Measurements from ENCODE around the gene VTI1B. TPM values are rescaled to one million over a fixed set of nuclear protein-coding genes. Genes with fewer than 3 reads are reported as not detected.
A peak's percentile ranks its signal among the peaks of the same experiment; 100 is the strongest.

The VTI1B gene
- total RNA-seq, 1 experiment from 2014 or later = 35.3 TPM

DNA sequence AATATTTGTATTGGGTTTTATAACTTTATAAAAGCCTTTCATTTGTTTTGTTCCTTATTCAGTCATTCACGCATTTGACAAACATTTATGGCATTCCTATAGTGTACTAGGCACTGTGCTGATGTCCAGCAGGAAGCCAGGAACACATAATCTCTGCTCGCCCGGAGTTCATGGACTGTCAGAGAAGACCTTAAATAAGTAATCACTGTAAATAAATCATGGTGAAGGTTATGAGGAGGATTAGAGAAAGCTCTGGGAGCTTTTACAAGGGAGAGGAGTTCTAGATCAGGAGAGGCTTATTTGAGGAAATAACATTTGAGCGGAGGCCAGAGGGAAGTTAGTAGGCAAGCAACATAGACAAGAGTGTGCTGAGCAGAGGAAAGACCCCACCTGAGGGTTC, 22.6 kb upstream of the VTI1B start:
- no peaks in the 10 kb centered on the region for H3K27me3 ChIP-seq
- H3K4me1 ChIP-seq = no peaks in the 10 kb centered on the region
- H3K9me3 ChIP-seq (replicated peaks) = no peaks in the 10 kb centered on the region
- DNase-seq = no peak
- H3K4me3 ChIP-seq = no peak overlapping the region
- H3K27ac ChIP-seq = no peak overlapping the region
- H3K36me3 ChIP-seq = peaks cover 10% of the 10 kb centered on the region

- Histone ChIP-seq H3K4me1 (no peaks in the 10 kb centered on the region), H3K27ac (peak within 1 kb of the TSS; percentile 59), H3K9me3 (replicated peaks) (no peaks in the 10 kb centered on the region), H3K27me3 (no peaks in the 10 kb centered on the region), H3K4me3 (peak within 1 kb of the TSS; percentile 68), H3K36me3 (peaks cover 26% of the 10 kb centered on the region)
- peak; percentile 89 to 92 for DNase-seq
Measured at GRCh38 chr14:67695394-67695949, 21.0 kb upstream of the VTI1B start, which contains the start of gene RDH11. Gene RDH11 (minus strand): TSS chr14:67695764. CDS start chr14:67695703, 61 bp downstream.

- Histone ChIP-seq H3K27ac (peak overlapping the region; percentile 59), H3K36me3 (peaks cover 31% of the 10 kb centered on the region), H3K4me1 (no peaks in the 10 kb centered on the region), H3K9me3 (replicated peaks) (no peaks in the 10 kb centered on the region), H3K4me3 (peak overlapping the region; percentile 68), H3K27me3 (no peaks in the 10 kb centered on the region)
- DNase-seq = peak; percentile 67 to 74
Measured at GRCh38 chr14:67694791-67695393, 20.5 kb upstream of the VTI1B start.

- Histone ChIP-seq H3K4me3 (no peak overlapping the region), H3K27ac (no peak overlapping the region), H3K27me3 (no peaks in the 10 kb centered on the region), H3K9me3 (replicated peaks) (no peaks in the 10 kb centered on the region), H3K36me3 (peaks cover 63% of the 10 kb centered on the region), H3K4me1 (no peaks in the 10 kb centered on the region)
- no peak for DNase-seq
Measured at GRCh38 chr14:67690011-67690410, 15.6 kb upstream of the VTI1B start.

- no peak overlapping the region for H3K4me3 ChIP-seq
- H3K9me3 ChIP-seq (replicated peaks) = no peaks in the 10 kb centered on the region
- DNase-seq = no peak
- H3K36me3 ChIP-seq = peaks cover 70% of the 10 kb centered on the region
- H3K4me1 ChIP-seq = no peaks in the 10 kb centered on the region
- H3K27ac ChIP-seq = no peak overlapping the region
- no peaks in the 10 kb centered on the region for H3K27me3 ChIP-seq
Measured at GRCh38 chr14:67683842-67684241, 9.4 kb upstream of the VTI1B start.

- H3K9me3 ChIP-seq (replicated peaks) = no peaks in the 10 kb centered on the region
- no peaks in the 10 kb centered on the region for H3K27me3 ChIP-seq
- H3K4me1 ChIP-seq = no peaks in the 10 kb centered on the region
- H3K4me3 ChIP-seq = no peak overlapping the region
- H3K27ac ChIP-seq = no peak overlapping the region
- no peak for DNase-seq
- H3K36me3 ChIP-seq = peaks cover 69% of the 10 kb centered on the region
Measured at GRCh38 chr14:67680941-67681340, 6.5 kb upstream of the VTI1B start.

DNA sequence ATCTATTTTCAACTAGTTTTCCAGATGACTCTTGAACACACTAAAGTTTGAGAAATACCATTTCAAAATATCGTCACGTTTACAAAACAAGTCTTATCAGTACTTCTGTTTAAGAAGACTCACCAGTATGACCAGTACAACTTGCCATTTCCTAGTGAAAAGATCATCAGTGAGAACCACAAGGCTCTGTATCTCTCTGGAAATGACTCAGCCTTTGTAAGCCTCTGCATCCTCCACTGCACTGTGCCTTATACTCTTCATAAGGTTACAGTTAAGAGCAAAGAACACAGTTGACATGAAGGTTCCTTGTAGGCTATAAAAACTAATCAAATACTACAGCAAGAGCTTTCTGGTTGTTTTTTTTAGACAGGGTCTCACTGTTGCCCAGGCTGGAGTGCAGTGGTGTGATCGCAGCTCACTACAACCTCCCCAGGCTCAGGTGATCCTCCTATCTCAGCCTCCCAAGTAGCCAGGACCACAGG, 5.7 kb upstream of the VTI1B start:
- H3K27ac ChIP-seq = no peak overlapping the region
- H3K27me3 ChIP-seq = no peaks in the 10 kb centered on the region
- no peak overlapping the region for H3K4me3 ChIP-seq
- H3K4me1 ChIP-seq = no peaks in the 10 kb centered on the region
- DNase-seq = no peak
- peaks cover 65% of the 10 kb centered on the region for H3K36me3 ChIP-seq
- H3K9me3 ChIP-seq (replicated peaks) = no peaks in the 10 kb centered on the region

GRCh38 chr14:67679006-67679405, 4.6 kb upstream of the VTI1B start:
- Histone ChIP-seq H3K4me3 (no peak overlapping the region), H3K27ac (no peak overlapping the region), H3K36me3 (peaks cover 55% of the 10 kb centered on the region), H3K4me1 (no peaks in the 10 kb centered on the region), H3K27me3 (no peaks in the 10 kb centered on the region), H3K9me3 (replicated peaks) (no peaks in the 10 kb centered on the region)
- no peak for DNase-seq

- H3K9me3 ChIP-seq (replicated peaks) = no peaks in the 10 kb centered on the region
- H3K4me3 ChIP-seq = peak overlapping the region; percentile 81
- no peaks in the 10 kb centered on the region; the same call in 1 of the 2 replicates for H3K4me1 ChIP-seq
- peak overlapping the region; percentile 94 for H3K27ac ChIP-seq
- H3K36me3 ChIP-seq = peaks cover 22% of the 10 kb centered on the region
- no peak for DNase-seq
- no peaks in the 10 kb centered on the region for H3K27me3 ChIP-seq
Measured at GRCh38 chr14:67675219-67675582, 769 bp upstream of the VTI1B start.

GRCh38 chr14:67674139-67674479, 323 bp downstream of the VTI1B start:
- no peaks in the 10 kb centered on the region; the same call in 1 of the 2 replicates for H3K4me1 ChIP-seq
- peak; percentile 78 to 82 for DNase-seq
- H3K36me3 ChIP-seq = peaks cover 18% of the 10 kb centered on the region; the same call in 1 of the 2 replicates
- no peaks in the 10 kb centered on the region for H3K9me3 ChIP-seq (replicated peaks)
- H3K27ac ChIP-seq = peak overlapping the region; percentile 94
- no peaks in the 10 kb centered on the region for H3K27me3 ChIP-seq
- H3K4me3 ChIP-seq = peak overlapping the region; percentile 81

DNA sequence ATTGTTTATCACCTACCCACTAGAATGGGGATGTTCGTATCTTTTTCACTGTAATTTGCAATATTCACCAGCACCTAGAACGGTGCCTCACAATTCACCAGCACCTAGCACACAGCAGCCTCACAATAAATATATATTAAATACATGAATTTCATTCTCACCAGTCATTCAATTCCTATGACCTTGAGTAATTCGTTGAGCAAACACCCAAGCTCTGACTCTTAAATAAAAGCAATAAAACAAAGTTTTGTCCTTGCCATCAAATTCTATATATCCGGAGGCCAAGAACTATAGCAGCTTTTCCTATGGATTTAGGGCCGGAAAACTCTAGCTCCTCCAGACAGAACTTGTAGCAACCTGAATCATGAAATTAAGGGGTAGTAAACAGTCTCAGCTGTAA, 981 bp downstream of the VTI1B start:
- Histone ChIP-seq H3K27ac (no peak overlapping the region), H3K4me3 (peak overlapping the region; percentile 81), H3K27me3 (no peaks in the 10 kb centered on the region), H3K9me3 (replicated peaks) (no peaks in the 10 kb centered on the region), H3K4me1 (no peaks in the 10 kb centered on the region; the same call in 1 of the 2 replicates), H3K36me3 (peaks cover 14% of the 10 kb centered on the region; the same call in 1 of the 2 replicates)
- no peak for DNase-seq

DNA sequence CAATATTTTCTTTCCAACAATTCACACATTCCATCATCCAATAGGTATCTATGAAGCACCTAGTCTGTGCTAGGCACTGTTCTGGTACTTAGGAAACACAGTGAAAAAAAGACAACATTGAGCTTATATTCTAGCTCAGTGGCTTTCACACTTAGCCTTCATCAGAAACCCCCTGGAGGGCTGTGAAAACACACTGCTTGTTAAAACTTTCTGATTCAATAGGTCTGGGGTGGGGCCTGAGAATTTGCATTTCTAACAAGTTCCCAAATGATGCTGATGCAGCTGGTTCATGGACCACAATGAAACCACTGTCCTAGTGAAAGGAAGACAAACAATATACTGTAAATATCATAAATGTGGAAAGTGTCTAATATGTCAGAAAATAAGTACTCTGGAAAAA, 5.9 kb downstream of the VTI1B start:
- Histone ChIP-seq H3K27ac (no peak overlapping the region), H3K9me3 (replicated peaks) (no peaks in the 10 kb centered on the region), H3K27me3 (no peaks in the 10 kb centered on the region), H3K4me3 (no peak overlapping the region), H3K4me1 (no peaks in the 10 kb centered on the region; the same call in 1 of the 2 replicates), H3K36me3 (no peaks in the 10 kb centered on the region)
- no peak for DNase-seq

GRCh38 chr14:67666750-67667449, 7.5 kb downstream of the VTI1B start:
- H3K4me3 ChIP-seq = no peak overlapping the region
- no peaks in the 10 kb centered on the region for H3K9me3 ChIP-seq (replicated peaks)
- no peak overlapping the region for H3K27ac ChIP-seq
- H3K36me3 ChIP-seq = no peaks in the 10 kb centered on the region
- no peaks in the 10 kb centered on the region for H3K27me3 ChIP-seq
- peak; percentile 23 to 69 for DNase-seq
- no peaks in the 10 kb centered on the region for H3K4me1 ChIP-seq

DNA sequence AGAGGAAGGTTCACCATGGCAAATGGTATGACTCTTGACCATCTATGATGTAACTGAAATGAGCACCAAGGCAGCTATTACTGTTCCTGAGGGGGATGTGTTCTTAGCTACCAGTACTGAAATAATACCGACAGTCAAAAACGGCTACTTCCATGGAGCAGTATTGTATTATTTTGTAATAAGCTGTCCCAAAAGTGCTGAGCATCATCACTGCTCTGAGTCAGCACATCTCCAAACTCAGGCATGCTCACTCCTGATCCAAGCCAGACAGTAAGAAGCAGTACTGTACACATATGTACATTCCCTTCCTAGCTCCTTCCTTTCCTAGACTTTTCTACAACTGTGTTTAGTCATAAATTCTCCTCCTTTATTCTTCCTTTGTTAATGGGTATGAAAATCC, 8.6 kb downstream of the VTI1B start:
- H3K27ac ChIP-seq = no peak overlapping the region
- H3K9me3 ChIP-seq (replicated peaks) = no peaks in the 10 kb centered on the region
- H3K4me1 ChIP-seq = no peaks in the 10 kb centered on the region
- no peaks in the 10 kb centered on the region for H3K36me3 ChIP-seq
- no peak overlapping the region for H3K4me3 ChIP-seq
- DNase-seq = no peak
- no peaks in the 10 kb centered on the region for H3K27me3 ChIP-seq

DNA sequence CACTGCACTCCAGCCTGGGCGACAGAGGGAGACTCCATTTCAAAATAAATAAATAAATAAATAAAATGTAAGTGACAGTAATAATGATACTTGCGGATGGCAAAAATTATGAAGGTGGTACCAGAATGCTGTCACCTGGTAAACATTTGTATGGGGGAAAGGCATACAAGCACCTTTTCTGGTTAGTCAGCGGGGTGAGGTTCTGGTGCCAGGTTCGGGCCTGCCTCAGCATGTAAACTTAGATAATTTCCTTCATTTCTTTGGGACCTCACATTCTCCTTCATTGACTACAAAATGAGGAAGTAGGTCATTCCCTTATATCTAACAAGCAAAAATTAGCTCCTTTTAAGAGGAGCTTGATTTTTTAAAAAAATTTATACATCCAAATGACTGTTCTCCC, 10.8 kb downstream of the VTI1B start:
- no peaks in the 10 kb centered on the region for H3K9me3 ChIP-seq (replicated peaks)
- no peaks in the 10 kb centered on the region; the same call in 1 of the 2 replicates for H3K36me3 ChIP-seq

More for the DNA sequence above, 10.8 kb downstream of the VTI1B start:
- Histone ChIP-seq H3K27me3 (no peaks in the 10 kb centered on the region), H3K4me3 (no peak overlapping the region), H3K27ac (no peak overlapping the region), H3K4me1 (no peaks in the 10 kb centered on the region)
- DNase-seq = no peak
